Transverse colon (tissue), 4 donors: ENCODE measurements around the gene ENTPD8.

Experiments used
- CTCF ChIP-seq, 5 experiments: fragments of 200-600 bp in 3 of 5; fragments of 450-650 bp in 2 of 5; sonication (generic) in 3 of 5; IDR thresholded peaks; 1 replicate in 2 of 5; 2 replicates in 3 of 5; pipeline ENCODE4 v1.5.1; 2016 to 2017; ENCODE audit warnings: antibody characterized with exemption in 5 of 5, inconsistent platforms in 3 of 5, mild to moderate bottlenecking in 2 of 5, moderate library complexity in 1 of 5
- POLR2A ChIP-seq: fragments of 450-650 bp; IDR thresholded peaks from one replicate; pipeline ENCODE4 v1.6.1; 2016; ENCODE audit warnings: antibody characterized with exemption, mild to moderate bottlenecking, moderate library complexity
- POLR2AphosphoS5 ChIP-seq, 3 donors: sonication (generic); formaldehyde crosslinking; IDR thresholded peaks; one replicate each; pipeline ENCODE4 v1.6.1; 2016; ENCODE audit warnings: antibody characterized with exemption in 3 of 3

- TF ChIP-seq CTCF (IDR thresholded peaks at IDR 0.05): no peak
- TF ChIP-seq POLR2A: no peak
- no peak for TF ChIP-seq POLR2AphosphoS5 (IDR thresholded peaks at IDR 0.05)
Observed at GRCh38 chr9:137462986-137463930, 22.1 kb upstream of the ENTPD8 start.
